ENCODE measurements around the gene EREG.
"Not testable (repeated sequence)": the region's sequence is repeated elsewhere in the genome, so short reads cannot be mapped to it uniquely, and the experiment has no call there.

Gene EREG

GRCh38 chr4:74364652-74365491, at the start of gene EREG:
EREG (plus strand) TSS chr4:74365145; CDS start chr4:74365309, 164 bp downstream.
- no peak for DNase-seq

GRCh38 chr4:74315376-74315775, 49.6 kb upstream of the EREG start:
- no peak for DNase-seq

GRCh38 chr4:74316397-74316796, 48.5 kb upstream of the EREG start:
- DNase-seq = no peak

GRCh38 chr4:74317616-74318246, 47.2 kb upstream of the EREG start:
- no peak for DNase-seq

GRCh38 chr4:74318276-74318675, 46.7 kb upstream of the EREG start:
- no peak for DNase-seq

GRCh38 chr4:74319470-74319869, 45.5 kb upstream of the EREG start:
- no peak for DNase-seq

- DNase-seq = no peak
Observed at GRCh38 chr4:74320559-74321118, 44.3 kb upstream of the EREG start.

GRCh38 chr4:74322301-74322700, 42.6 kb upstream of the EREG start:
- no peak for DNase-seq

GRCh38 chr4:74323663-74324062, 41.3 kb upstream of the EREG start:
- no peak for DNase-seq

GRCh38 chr4:74324262-74324661, 40.7 kb upstream of the EREG start:
- no peak for DNase-seq

GRCh38 chr4:74325886-74326285, 39.1 kb upstream of the EREG start:
- DNase-seq = no peak

GRCh38 chr4:74327762-74328161, 37.2 kb upstream of the EREG start:
- no peak for DNase-seq

- no peak for DNase-seq
Observed at GRCh38 chr4:74328501-74328900, 36.4 kb upstream of the EREG start.

GRCh38 chr4:74329307-74329706, 35.6 kb upstream of the EREG start:
- no peak for DNase-seq

- peak; percentile 51 for DNase-seq
Observed at GRCh38 chr4:74330295-74330750, 34.6 kb upstream of the EREG start.

- no peak for DNase-seq
Observed at GRCh38 chr4:74331252-74331651, 33.7 kb upstream of the EREG start.

- DNase-seq = no peak
Observed at GRCh38 chr4:74331944-74332343, 33.0 kb upstream of the EREG start.

- no peak for DNase-seq
Observed at GRCh38 chr4:74334636-74335035, 30.3 kb upstream of the EREG start.

- no peak for DNase-seq
Observed at GRCh38 chr4:74335341-74336021, 29.5 kb upstream of the EREG start.

GRCh38 chr4:74338792-74339333, 26.1 kb upstream of the EREG start:
- no peak for DNase-seq

- DNase-seq = no peak
Observed at GRCh38 chr4:74339501-74339900, 25.4 kb upstream of the EREG start.

- DNase-seq = not testable (repeated sequence)
Observed at GRCh38 chr4:74340421-74340820, 24.5 kb upstream of the EREG start.

- no peak for DNase-seq
Observed at GRCh38 chr4:74344031-74344430, 20.9 kb upstream of the EREG start.
